ENCODE measurements around the gene MYO1G. TPM values are rescaled to one million over a fixed set of nuclear protein-coding genes. Genes with fewer than 3 reads are reported as not detected.

The MYO1G gene
- total and polyA plus RNA-seq, 9 of the 15 experiments (the other 6 are each of a cell fraction or from before 2014, with no cell fraction given), result 0.03 to 0.62 (median 0.13) TPM; not detected in 1

DNA sequence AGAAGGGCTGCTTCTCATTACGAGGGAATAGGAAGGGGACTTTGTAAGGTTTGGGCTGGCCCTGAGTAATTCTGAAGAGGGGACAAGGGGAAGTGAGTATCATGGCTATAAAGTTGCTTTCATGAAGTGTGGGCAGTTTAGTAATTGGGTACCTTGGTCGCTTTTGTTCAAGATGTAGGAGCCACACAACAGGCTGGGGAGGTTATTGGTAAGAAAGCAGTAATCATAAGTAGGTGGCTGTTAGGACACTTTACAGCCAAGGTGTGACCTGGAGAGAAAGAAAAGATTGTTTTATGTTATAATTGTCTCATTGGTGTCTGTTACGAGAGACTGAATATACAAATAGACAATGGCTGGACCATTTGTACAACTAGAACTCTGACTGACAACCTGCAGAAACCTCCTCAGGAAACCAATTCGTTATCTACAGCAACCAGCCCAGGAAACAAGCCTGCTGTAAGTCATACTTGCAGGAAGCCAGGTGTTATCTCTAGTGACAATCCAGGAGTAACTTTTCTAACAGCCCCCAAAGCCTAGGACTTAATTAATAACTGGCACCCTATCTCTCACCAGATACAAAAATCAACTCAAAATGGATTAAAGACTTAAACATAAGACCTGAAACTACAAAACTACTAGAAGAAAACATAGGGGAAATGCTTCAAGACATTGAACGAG, 16.2 kb upstream of the MYO1G start (continued):
- TF ChIP-seq, protein P1, sequence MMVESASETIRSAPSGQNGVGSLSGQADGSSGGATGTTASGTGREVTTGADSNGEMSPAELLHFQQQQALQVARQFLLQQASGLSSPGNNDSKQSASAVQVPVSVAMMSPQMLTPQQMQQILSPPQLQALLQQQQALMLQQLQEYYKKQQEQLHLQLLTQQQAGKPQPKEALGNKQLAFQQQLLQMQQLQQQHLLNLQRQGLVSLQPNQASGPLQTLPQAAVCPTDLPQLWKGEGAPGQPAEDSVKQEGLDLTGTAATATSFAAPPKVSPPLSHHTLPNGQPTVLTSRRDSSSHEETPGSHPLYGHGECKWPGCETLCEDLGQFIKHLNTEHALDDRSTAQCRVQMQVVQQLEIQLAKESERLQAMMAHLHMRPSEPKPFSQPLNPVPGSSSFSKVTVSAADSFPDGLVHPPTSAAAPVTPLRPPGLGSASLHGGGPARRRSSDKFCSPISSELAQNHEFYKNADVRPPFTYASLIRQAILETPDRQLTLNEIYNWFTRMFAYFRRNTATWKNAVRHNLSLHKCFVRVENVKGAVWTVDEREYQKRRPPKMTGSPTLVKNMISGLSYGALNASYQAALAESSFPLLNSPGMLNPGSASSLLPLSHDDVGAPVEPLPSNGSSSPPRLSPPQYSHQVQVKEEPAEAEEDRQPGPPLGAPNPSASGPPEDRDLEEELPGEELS (CRISPR knock-in tag; IDR thresholded peaks at IDR 0.05; ENCODE audit: borderline replicate concordance), result no peak
- TF ChIP-seq, protein P2, sequence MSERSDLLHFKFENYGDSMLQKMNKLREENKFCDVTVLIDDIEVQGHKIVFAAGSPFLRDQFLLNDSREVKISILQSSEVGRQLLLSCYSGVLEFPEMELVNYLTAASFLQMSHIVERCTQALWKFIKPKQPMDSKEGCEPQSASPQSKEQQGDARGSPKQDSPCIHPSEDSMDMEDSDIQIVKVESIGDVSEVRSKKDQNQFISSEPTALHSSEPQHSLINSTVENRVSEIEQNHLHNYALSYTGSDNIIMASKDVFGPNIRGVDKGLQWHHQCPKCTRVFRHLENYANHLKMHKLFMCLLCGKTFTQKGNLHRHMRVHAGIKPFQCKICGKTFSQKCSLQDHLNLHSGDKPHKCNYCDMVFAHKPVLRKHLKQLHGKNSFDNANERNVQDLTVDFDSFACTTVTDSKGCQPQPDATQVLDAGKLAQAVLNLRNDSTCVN (CRISPR knock-in tag; IDR thresholded peaks at IDR 0.05), result no peak
- no peak for TF ChIP-seq ZNF124 (CRISPR knock-in tag; IDR thresholded peaks at IDR 0.05)
- TF ChIP-seq SNRNP70 (optimal IDR thresholded peaks at IDR 0.05; ENCODE audit: low read depth, low read length), result no peak
- TF ChIP-seq, protein P3, sequence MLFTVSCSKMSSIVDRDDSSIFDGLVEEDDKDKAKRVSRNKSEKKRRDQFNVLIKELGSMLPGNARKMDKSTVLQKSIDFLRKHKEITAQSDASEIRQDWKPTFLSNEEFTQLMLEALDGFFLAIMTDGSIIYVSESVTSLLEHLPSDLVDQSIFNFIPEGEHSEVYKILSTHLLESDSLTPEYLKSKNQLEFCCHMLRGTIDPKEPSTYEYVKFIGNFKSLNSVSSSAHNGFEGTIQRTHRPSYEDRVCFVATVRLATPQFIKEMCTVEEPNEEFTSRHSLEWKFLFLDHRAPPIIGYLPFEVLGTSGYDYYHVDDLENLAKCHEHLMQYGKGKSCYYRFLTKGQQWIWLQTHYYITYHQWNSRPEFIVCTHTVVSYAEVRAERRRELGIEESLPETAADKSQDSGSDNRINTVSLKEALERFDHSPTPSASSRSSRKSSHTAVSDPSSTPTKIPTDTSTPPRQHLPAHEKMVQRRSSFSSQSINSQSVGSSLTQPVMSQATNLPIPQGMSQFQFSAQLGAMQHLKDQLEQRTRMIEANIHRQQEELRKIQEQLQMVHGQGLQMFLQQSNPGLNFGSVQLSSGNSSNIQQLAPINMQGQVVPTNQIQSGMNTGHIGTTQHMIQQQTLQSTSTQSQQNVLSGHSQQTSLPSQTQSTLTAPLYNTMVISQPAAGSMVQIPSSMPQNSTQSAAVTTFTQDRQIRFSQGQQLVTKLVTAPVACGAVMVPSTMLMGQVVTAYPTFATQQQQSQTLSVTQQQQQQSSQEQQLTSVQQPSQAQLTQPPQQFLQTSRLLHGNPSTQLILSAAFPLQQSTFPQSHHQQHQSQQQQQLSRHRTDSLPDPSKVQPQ (CRISPR knock-in tag; IDR thresholded peaks at IDR 0.05; ENCODE audit: borderline replicate concordance), result no peak
- no peak for TF ChIP-seq ZC3H11A (IDR thresholded peaks at IDR 0.05; ENCODE audit: low read depth, low read length)
- no peak for TF ChIP-seq GTF2A2 (tag; IDR thresholded peaks at IDR 0.05)
- TF ChIP-seq, protein P4, sequence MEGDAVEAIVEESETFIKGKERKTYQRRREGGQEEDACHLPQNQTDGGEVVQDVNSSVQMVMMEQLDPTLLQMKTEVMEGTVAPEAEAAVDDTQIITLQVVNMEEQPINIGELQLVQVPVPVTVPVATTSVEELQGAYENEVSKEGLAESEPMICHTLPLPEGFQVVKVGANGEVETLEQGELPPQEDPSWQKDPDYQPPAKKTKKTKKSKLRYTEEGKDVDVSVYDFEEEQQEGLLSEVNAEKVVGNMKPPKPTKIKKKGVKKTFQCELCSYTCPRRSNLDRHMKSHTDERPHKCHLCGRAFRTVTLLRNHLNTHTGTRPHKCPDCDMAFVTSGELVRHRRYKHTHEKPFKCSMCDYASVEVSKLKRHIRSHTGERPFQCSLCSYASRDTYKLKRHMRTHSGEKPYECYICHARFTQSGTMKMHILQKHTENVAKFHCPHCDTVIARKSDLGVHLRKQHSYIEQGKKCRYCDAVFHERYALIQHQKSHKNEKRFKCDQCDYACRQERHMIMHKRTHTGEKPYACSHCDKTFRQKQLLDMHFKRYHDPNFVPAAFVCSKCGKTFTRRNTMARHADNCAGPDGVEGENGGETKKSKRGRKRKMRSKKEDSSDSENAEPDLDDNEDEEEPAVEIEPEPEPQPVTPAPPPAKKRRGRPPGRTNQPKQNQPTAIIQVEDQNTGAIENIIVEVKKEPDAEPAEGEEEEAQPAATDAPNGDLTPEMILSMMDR (IDR thresholded peaks at IDR 0.05 in 2 of 3, conservative IDR thresholded peaks at IDR 0.05 in 1 of 3; ENCODE audit: insufficient read depth in 2 of 3, low read depth in 1 of 3, low read length in 3 of 3), result 0 out of 6 replicates have a peak, but pooled peaks of 1 of the 3 experiments have one; percentile 0
- TF ChIP-seq RBBP5 (IDR thresholded peaks at IDR 0.05; ENCODE audit: borderline replicate concordance, insufficient read depth, low read length, poor library complexity, severe bottlenecking), result no peak
- peak; percentile 39; the same call in 1 of the 2 replicates for TF ChIP-seq SP1 (CRISPR knock-in tag; IDR thresholded peaks at IDR 0.05)
- no peak for TF ChIP-seq CHD1 (IDR thresholded peaks at IDR 0.05; ENCODE audit: low read length)
- no peak for TF ChIP-seq ZFX (CRISPR knock-in tag; IDR thresholded peaks at IDR 0.05)
- no peak for TF ChIP-seq KLF1 (tag; IDR thresholded peaks at IDR 0.05)
- TF ChIP-seq, protein P5, sequence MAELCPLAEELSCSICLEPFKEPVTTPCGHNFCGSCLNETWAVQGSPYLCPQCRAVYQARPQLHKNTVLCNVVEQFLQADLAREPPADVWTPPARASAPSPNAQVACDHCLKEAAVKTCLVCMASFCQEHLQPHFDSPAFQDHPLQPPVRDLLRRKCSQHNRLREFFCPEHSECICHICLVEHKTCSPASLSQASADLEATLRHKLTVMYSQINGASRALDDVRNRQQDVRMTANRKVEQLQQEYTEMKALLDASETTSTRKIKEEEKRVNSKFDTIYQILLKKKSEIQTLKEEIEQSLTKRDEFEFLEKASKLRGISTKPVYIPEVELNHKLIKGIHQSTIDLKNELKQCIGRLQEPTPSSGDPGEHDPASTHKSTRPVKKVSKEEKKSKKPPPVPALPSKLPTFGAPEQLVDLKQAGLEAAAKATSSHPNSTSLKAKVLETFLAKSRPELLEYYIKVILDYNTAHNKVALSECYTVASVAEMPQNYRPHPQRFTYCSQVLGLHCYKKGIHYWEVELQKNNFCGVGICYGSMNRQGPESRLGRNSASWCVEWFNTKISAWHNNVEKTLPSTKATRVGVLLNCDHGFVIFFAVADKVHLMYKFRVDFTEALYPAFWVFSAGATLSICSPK (IDR thresholded peaks at IDR 0.05; ENCODE audit: borderline replicate concordance), result no peak
- peak; percentile 76 for TF ChIP-seq PYGO2 (tag; IDR thresholded peaks at IDR 0.05)
- peak; percentile 92 for TF ChIP-seq NCOA1 (IDR thresholded peaks at IDR 0.05; ENCODE audit: low read depth)
- peak in 1 of 2 experiments; percentile 41; a peak in 1 of 4 replicates for TF ChIP-seq NONO (IDR thresholded peaks at IDR 0.05; ENCODE audit: low read depth in 2 of 2, low read length in 1 of 2)
